ENCODE measurements around the gene FOXD4L6.
"Not testable (repeated sequence)": the region's sequence is repeated elsewhere in the genome, so short reads cannot be mapped to it uniquely, and the experiment has no call there.

GRCh38 chr9:41077586-41077985 is 50.9 kb downstream of the FOXD4L6 start:
- TF ChIP-seq CTCF, POLR2A, EP300 (IDR thresholded peaks at IDR 0.05): not testable (repeated sequence)

All from tibial nerve (tissue), 4 donors.